DOHH2 (cell line): ENCODE data around the gene PLPPR1.

Experiments
- CTCF ChIP-seq: fragments of 200-600 bp; sonication (generic); IDR thresholded peaks from one replicate; pipeline ENCODE4 v1.5.1; 2014; ENCODE audit warnings: antibody characterized with exemption, mild to moderate bottlenecking, low read depth, low read length; ENCODE audit not compliant: poor library complexity, severe bottlenecking
- EZH2phosphoT487 ChIP-seq: fragments of 200-600 bp; sonication (generic); IDR thresholded peaks from 2 replicates; pipeline ENCODE4 v1.6.1; 2017; ENCODE audit warnings: borderline replicate concordance, mild to moderate bottlenecking, antibody characterized with exemption, low read length, moderate library complexity, mixed read lengths

GRCh38 chr9:101229606-101230005, 201.1 kb downstream of the PLPPR1 start:
- TF ChIP-seq CTCF (no peak), EZH2phosphoT487 (no peak)
